GM23338 (cell line): Measurements from ENCODE around the gene RSPH1. TPM values are rescaled to one million over a fixed set of nuclear protein-coding genes. Genes with fewer than 3 reads are reported as not detected.

Experiments used
- ATAC-seq: fragments of 200-7000 bp; cut with Tn5 transposase; 3 replicates; pipeline ENCODE4 v1.9.1; 2020
- DNase-seq: peaks from one replicate; pipeline ENCODE4 v3.0.0-alpha.2; 2015; ENCODE audit warnings: low spot score
- H2AFZ ChIP-seq: fragments of 200-600 bp; sonication (generic); 2 replicates; pipeline ENCODE4 v1.8.0; 2016; ENCODE audit warnings: antibody characterized with exemption, mild to moderate bottlenecking, moderate library complexity
- H3F3A ChIP-seq: fragments of 200-600 bp; sonication (generic); replicated peaks from 2 replicates; pipeline ENCODE4 v1.8.0; 2017; ENCODE audit warnings: antibody characterized with exemption, mixed run types, low read depth
- H3K27ac ChIP-seq: fragments of 200-600 bp; sonication (generic); 2 replicates; pipeline ENCODE4 v1.6.1; 2016; ENCODE audit warnings: low read depth
- H3K27me3 ChIP-seq: fragments of 200-600 bp; sonication (generic); 2 replicates; pipeline ENCODE4 v1.8.0; 2016; ENCODE audit warnings: mild to moderate bottlenecking, mixed run types, moderate library complexity; ENCODE audit not compliant: insufficient read depth
- H3K36me3 ChIP-seq: fragments of 200-600 bp; sonication (generic); 2 replicates; pipeline ENCODE4 v1.8.0; 2016; ENCODE audit warnings: mild to moderate bottlenecking; ENCODE audit not compliant: insufficient read depth
- H3K4me1 ChIP-seq: fragments of 200-600 bp; sonication (generic); 2 replicates; pipeline ENCODE4 v1.8.0; 2016; ENCODE audit warnings: mild to moderate bottlenecking, moderate library complexity; ENCODE audit not compliant: insufficient read depth
- H3K4me2 ChIP-seq: fragments of 200-600 bp; sonication (generic); 2 replicates; pipeline ENCODE4 v1.7.1; 2017; ENCODE audit warnings: mixed run types
- H3K4me3 ChIP-seq: fragments of 200-600 bp; sonication (generic); 2 replicates; pipeline ENCODE4 v1.6.1; 2016; ENCODE audit warnings: mixed run types
- H3K79me2 ChIP-seq: fragments of 200-600 bp; sonication (generic); replicated peaks from 2 replicates; pipeline ENCODE4 v1.8.0; 2017; ENCODE audit warnings: mild to moderate bottlenecking; ENCODE audit not compliant: insufficient read depth
- H3K9me2 ChIP-seq: fragments of 200-600 bp; sonication (generic); 2 replicates; pipeline ENCODE4 v1.8.0; 2017; ENCODE audit not compliant: insufficient read depth
- H4K20me1 ChIP-seq: fragments of 200-600 bp; sonication (generic); replicated peaks from 2 replicates; pipeline ENCODE4 v1.8.0; 2017; ENCODE audit warnings: mild to moderate bottlenecking; ENCODE audit not compliant: insufficient read depth
- H3K27ac Mint-ChIP-seq: 2 replicates; pipeline ENCODE4 v1.8.0; 2020; ENCODE audit warnings: inconsistent platforms, mild to moderate bottlenecking, moderate library complexity, mixed read lengths
- H3K27me3 Mint-ChIP-seq: 3 replicates; pipeline ENCODE4 v1.8.0; 2022; ENCODE audit warnings: low read depth, mild to moderate bottlenecking, moderate library complexity, mixed read lengths, inconsistent platforms; ENCODE audit not compliant: insufficient read depth, poor library complexity
- H3K36me3 Mint-ChIP-seq: 3 replicates; pipeline ENCODE4 v1.8.0; 2021; ENCODE audit warnings: low read depth, mild to moderate bottlenecking, inconsistent platforms, moderate library complexity, mixed read lengths
- H3K4me1 Mint-ChIP-seq: 3 replicates; pipeline ENCODE4 v1.8.0; 2020; ENCODE audit warnings: mild to moderate bottlenecking, inconsistent platforms, mixed read lengths
- H3K4me3 Mint-ChIP-seq: 3 replicates; pipeline ENCODE4 v1.8.0; 2021; ENCODE audit warnings: moderate library complexity, mild to moderate bottlenecking, inconsistent platforms, mixed read lengths
- H3K9me3 Mint-ChIP-seq: 3 replicates; pipeline ENCODE4 v1.8.0; 2020; ENCODE audit warnings: moderate library complexity, mild to moderate bottlenecking, inconsistent platforms, mixed read lengths
- CREB1 ChIP-seq: fragments of 250-450 bp; sonication (Bioruptor Pico); IDR thresholded peaks from 2 replicates; pipeline ENCODE4 v1.5.0; 2020; ENCODE audit warnings: low read depth, mild to moderate bottlenecking, moderate library complexity
- EZH2 ChIP-seq: fragments of 200-600 bp; sonication (generic); IDR thresholded peaks from one replicate; pipeline ENCODE4 v1.8.0; 2017; ENCODE audit warnings: antibody characterized with exemption, mild to moderate bottlenecking, low read depth; ENCODE audit not compliant: unreplicated experiment
- EZH2phosphoT487 ChIP-seq: fragments of 200-600 bp; sonication (generic); IDR thresholded peaks from one replicate; pipeline ENCODE4 v1.8.1; 2018; ENCODE audit warnings: antibody characterized with exemption; ENCODE audit not compliant: unreplicated experiment
- JUNB ChIP-seq: IDR thresholded peaks from one replicate; pipeline ENCODE4 v1.6.1; 2016; ENCODE audit warnings: antibody characterized with exemption; ENCODE audit not compliant: unreplicated experiment
- NANOG ChIP-seq: IDR thresholded peaks from 2 replicates; pipeline ENCODE4 v1.6.1; 2016; ENCODE audit warnings: antibody characterized with exemption, borderline replicate concordance
- REST ChIP-seq: IDR thresholded peaks from one replicate; pipeline ENCODE4 v1.6.1; 2018; ENCODE audit warnings: antibody characterized with exemption; ENCODE audit not compliant: unreplicated experiment
- STAT1 ChIP-seq: IDR thresholded peaks from one replicate; pipeline ENCODE4 v1.6.1; 2016; ENCODE audit warnings: antibody characterized with exemption; ENCODE audit not compliant: unreplicated experiment
- ZNF331 ChIP-seq: fragments of 250-450 bp; sonication (Bioruptor Pico); IDR thresholded peaks from 2 replicates; pipeline ENCODE4 v1.5.0; 2020; ENCODE audit warnings: low read depth, mild to moderate bottlenecking, moderate library complexity
- polyA plus RNA-seq: library from polyadenylated mRNA; unstranded; fragments of >200 nt; fragmentation: Nextera tagmentation; extraction: Ambion mirVana; gene quantifications from 2 replicates; pipeline ENCODE4 v1.2.1, GENCODE V29; 2016
- total RNA-seq: library from RNA; depleted of rRNA; stranded (reverse); fragments of >200 nt; shearing (Covaris generic); gene quantifications from 2 replicates; pipeline ENCODE4 v1.2.3, GENCODE V29; 2014
- TF ChIP-seq, protein P1 (sequence below), 2 experiments: fragments of 200-600 bp in 1 of 2; sonication (generic) in 1 of 2; conservative IDR thresholded peaks; 2 replicates each; pipeline versions ENCODE4 v1.5.1 to v1.6.1; 2016 to 2017; ENCODE audit warnings: antibody characterized with exemption in 2 of 2, low read depth in 2 of 2, mild to moderate bottlenecking in 2 of 2, moderate library complexity in 1 of 2

Gene RSPH1
- total and polyA plus RNA-seq, 2 experiments from 2014 or later: 0.23 TPM; not detected in 1

DNA sequence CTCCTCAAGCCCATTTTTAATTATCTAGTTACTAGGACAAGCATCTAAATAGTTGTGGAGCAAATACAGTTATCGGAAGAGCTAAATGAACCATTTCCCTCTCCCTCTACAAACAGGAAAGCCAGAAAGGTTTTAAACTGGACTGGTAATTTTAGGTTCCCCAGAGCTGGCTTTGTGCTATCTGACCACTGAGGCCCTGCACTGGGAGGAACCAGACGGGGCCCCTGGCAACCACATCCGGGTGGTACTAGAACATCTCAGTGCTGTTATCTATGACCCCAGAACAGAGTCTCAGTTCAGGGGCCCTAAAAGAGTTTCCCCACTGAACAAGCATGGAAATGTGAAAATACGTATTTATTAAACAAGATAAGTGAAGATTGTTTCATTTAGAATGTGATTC, 7.7 kb upstream of the RSPH1 start:
- no peaks in the 10 kb centered on the region for H3K9me2 ChIP-seq
- no peak overlapping the region for H3K4me3 Mint-ChIP-seq
- H3K36me3 Mint-ChIP-seq: no peaks in the 10 kb centered on the region
- H3K4me2 ChIP-seq: no peak overlapping the region
- no peak overlapping the region for H3K27ac ChIP-seq
- peaks cover 5% of the 10 kb centered on the region; the same call in 1 of the 3 replicates for H3K4me1 Mint-ChIP-seq
- no peaks in the 10 kb centered on the region for H3K27me3 ChIP-seq
- TF ChIP-seq, protein P1, sequence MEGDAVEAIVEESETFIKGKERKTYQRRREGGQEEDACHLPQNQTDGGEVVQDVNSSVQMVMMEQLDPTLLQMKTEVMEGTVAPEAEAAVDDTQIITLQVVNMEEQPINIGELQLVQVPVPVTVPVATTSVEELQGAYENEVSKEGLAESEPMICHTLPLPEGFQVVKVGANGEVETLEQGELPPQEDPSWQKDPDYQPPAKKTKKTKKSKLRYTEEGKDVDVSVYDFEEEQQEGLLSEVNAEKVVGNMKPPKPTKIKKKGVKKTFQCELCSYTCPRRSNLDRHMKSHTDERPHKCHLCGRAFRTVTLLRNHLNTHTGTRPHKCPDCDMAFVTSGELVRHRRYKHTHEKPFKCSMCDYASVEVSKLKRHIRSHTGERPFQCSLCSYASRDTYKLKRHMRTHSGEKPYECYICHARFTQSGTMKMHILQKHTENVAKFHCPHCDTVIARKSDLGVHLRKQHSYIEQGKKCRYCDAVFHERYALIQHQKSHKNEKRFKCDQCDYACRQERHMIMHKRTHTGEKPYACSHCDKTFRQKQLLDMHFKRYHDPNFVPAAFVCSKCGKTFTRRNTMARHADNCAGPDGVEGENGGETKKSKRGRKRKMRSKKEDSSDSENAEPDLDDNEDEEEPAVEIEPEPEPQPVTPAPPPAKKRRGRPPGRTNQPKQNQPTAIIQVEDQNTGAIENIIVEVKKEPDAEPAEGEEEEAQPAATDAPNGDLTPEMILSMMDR (conservative IDR thresholded peaks at IDR 0.05; ENCODE audit: low read depth in 2 of 2): no peak
- TF ChIP-seq EZH2phosphoT487: no peak
- no peak for TF ChIP-seq ZNF331 (CRISPR knock-in tag)
- TF ChIP-seq REST: no peak
- no peak for TF ChIP-seq STAT1
- TF ChIP-seq EZH2: no peak
- H4K20me1 ChIP-seq: no peaks in the 10 kb centered on the region
- H3K27me3 Mint-ChIP-seq: no peaks in the 10 kb centered on the region
- H2AFZ ChIP-seq: no peak overlapping the region
- no peaks in the 10 kb centered on the region for H3K4me1 ChIP-seq
- no peak overlapping the region for H3K4me3 ChIP-seq
- no peaks in the 10 kb centered on the region for H3K79me2 ChIP-seq
- DNase-seq (no peak), ATAC-seq (no peak)
- H3K9me3 Mint-ChIP-seq: no peaks in the 10 kb centered on the region
- no peaks in the 10 kb centered on the region for H3F3A ChIP-seq
- no peaks in the 10 kb centered on the region for H3K36me3 ChIP-seq
- no peak overlapping the region for H3K27ac Mint-ChIP-seq

- Histone ChIP-seq H3K4me2 (no peak overlapping the region), H2AFZ (no peak overlapping the region), H4K20me1 (no peaks in the 10 kb centered on the region), H3K27ac (no peak overlapping the region), H3F3A (no peaks in the 10 kb centered on the region), H3K79me2 (no peaks in the 10 kb centered on the region), H3K36me3 (no peaks in the 10 kb centered on the region), H3K9me2 (no peaks in the 10 kb centered on the region), H3K4me3 (no peak overlapping the region), H3K27me3 (no peaks in the 10 kb centered on the region), H3K4me1 (0 out of 2 replicates have a peak, but pooled peaks cover 7% of the 10 kb centered on the region)
- no peak for ATAC-seq
- TF ChIP-seq JUNB (no peak), CREB1 (no peak), STAT1 (no peak), NANOG (no peak), EZH2phosphoT487 (no peak)
- TF ChIP-seq, protein P1 (conservative IDR thresholded peaks at IDR 0.05; ENCODE audit: low read depth in 2 of 2): no peak
- no peak overlapping the region for H3K27ac Mint-ChIP-seq
- DNase-seq: no peak
- no peaks in the 10 kb centered on the region; the same call in 2 of the 3 replicates for H3K9me3 Mint-ChIP-seq
- no peak overlapping the region for H3K4me3 Mint-ChIP-seq
- H3K27me3 Mint-ChIP-seq: peaks cover 3% of the 10 kb centered on the region
- H3K36me3 Mint-ChIP-seq: no peaks in the 10 kb centered on the region
- H3K4me1 Mint-ChIP-seq: peaks cover 13% of the 10 kb centered on the region; the same call in 2 of the 3 replicates
Measured at GRCh38 chr21:42500736-42501135, 4.7 kb upstream of the RSPH1 start.
